ENCODE data around the gene WFS1.

The WFS1 gene

GRCh38 chr4:6301732-6302442 is 32.2 kb downstream of the WFS1 start:
- no peak for DNase-seq

DNA sequence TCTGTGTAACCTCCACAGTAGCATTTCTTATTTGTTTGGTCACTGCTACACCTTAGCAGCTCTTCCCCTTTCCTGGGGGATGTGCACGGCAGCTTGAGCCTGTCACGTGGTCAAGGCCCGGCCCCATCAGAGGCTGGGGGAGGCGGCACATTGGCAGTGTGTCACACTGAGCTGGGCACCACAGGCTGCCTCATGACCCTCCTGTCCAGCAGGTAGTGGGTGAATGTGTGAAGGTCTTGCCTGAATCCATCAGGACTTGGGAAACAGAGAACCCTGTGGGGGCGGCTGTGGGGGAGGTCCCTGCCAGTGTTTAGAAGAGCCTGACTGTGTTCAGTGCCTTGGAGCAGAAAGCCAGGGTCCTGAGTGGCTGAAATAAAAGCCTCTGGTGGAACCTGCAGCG is 33.2 kb downstream of the WFS1 start:
- DNase-seq = no peak

GRCh38 chr4:6303943-6304342 is 34.3 kb downstream of the WFS1 start:
- no peak for DNase-seq

DNA sequence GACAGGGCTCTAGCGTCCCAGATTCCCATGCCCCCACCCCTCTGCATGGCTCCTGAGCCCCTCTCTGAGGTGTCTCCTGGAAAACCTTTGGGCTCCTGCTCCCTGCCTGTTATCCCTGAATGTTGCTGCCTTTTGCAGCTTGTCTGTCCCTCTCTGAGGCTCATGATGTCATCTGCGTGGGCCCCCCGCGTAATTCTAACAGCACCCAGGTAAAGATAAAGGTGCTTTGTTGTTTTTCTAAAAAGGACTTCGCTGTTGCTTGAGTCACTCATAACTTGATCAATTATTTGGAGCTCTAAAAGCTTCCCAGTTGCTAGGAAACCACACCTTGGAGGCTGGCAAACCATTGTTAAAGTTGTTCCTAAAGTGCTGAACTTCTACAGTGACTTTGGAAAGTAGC is 36.6 kb downstream of the WFS1 start:
- DNase-seq = no peak

- no peak for DNase-seq
Measured at GRCh38 chr4:6307230-6307629, 37.6 kb downstream of the WFS1 start.

DNA sequence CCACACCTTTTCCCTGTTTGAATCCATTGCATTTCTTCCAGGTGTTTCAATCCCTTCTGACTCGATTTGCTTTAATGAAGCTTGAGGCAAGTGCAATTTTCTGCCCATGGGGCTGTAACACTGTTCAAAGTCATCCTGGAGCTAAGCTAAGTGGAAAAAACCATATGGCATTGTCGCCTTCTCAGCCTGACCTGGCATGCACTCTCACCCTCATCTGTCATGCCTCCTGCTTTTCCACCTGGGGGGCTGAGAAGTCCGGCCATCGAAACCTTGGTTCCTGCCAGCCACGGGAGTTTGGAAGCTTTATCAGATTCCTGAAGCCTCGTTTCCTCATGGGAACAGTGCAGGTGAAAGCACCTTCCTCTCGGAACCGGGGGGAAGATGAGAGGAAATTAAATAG is 38.2 kb downstream of the WFS1 start:
- no peak for DNase-seq

GRCh38 chr4:6308899-6309643 is 39.4 kb downstream of the WFS1 start:
- DNase-seq = no peak

DNA sequence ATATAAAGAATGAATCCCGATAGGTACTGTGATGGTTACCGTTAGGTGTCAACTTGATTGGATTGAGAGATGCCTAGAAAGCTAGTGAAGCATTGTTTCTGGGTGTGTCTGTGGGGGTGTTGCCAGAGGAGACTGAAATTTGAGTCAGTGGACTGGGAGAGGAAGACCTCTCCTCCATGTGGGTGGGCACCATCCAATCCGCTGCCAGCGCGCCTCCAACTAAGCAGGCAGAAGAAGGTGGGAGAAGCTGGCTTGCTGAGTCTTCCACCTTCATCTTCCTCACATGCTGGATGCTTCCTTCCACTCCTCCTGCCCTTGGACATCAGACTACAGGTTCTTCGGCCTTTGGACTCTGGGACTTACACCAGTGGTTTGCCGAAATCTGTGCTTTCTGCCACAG is 40.1 kb downstream of the WFS1 start:
- no peak for DNase-seq

GRCh38 chr4:6313216-6313615 is 43.6 kb downstream of the WFS1 start:
- no peak for DNase-seq

DNA sequence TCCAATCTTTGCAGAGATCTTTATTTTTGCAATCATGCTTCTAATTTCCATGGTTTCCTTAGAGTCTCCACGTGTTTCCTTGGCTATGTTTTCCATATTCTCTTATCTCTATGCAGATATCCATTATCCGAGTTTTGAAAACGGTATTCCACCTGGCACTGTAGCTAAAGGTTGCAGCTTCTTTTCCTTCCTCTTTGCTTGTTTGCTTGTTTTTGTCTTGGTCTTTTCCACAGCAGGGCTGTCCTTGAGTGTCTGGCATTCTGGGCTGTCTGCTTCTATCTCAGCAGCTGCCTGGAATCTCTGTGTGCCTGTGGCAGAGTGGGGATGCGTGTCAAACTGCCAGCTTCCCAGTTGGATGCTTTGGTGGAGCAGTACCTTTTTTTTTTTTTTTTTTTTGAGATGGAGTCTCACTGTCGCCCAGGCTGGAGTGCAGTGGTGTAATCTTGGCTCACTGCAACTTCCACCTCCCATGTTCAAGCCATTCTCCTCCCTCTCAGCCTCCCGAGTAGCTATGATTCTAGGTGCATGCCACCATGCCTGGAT is 46.9 kb downstream of the WFS1 start:
- no peak for DNase-seq

DNA sequence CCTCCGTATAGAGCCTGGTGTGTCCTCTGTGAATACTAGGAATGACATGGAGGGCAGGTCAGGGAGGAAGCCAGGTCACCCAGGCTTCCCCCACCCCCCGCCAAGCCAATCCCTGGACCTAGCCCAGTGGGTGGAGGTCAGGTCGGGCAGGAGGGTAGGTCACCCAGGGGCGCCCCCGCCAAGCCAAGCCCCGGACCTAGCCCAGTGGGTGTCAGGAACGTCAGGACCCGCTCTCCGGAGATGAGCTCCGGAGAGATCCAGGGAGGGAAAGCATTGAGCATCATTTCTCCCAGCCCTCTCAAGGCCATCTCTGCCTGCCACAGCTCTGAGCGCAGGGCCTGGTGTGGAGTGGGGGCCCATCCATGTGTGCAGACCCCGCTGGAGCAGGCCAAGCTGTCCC is 48.6 kb downstream of the WFS1 start:
- DNase-seq = no peak

GRCh38 chr4:6319530-6320150 is 50.0 kb downstream of the WFS1 start:
- no peak for DNase-seq

GRCh38 chr4:6320663-6321062 is 51.0 kb downstream of the WFS1 start:
- no peak for DNase-seq

GRCh38 chr4:6321361-6321760 is 51.7 kb downstream of the WFS1 start:
- no peak for DNase-seq

DNA sequence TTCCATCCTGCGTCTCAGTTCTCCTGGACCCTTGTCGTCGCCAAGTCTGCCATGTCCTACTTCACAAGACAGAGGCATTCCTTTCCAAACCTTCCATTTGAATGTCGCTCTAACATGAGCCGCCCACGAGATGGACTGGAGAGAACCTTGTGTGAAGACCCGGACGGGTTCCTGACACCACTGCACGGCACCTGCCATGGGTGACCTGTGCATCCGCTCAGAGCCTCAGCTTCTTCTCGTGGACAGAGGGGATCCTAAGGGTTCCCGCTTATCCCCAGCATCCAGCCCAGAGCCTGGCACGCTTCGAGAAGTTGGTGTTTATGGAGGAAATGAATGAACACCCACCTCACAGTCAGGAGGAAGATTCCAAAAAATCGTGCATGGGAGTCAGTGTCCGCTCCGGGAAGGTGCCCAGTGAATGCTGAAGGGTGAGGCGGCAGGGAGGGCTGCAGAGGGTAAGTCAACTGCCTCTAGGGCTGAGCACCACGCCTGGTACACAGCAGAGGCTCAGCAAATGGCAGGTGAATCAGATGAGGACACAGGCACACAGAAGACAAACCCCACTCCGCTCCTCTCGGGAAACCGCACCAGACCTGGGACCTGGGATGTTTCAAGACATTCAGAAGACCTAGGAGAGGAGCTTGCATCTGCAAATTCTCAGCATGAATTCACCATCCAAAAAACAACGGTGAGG is 52.6 kb downstream of the WFS1 start:
- DNase-seq = no peak

- DNase-seq = no peak
Measured at GRCh38 chr4:6322761-6323566, 53.3 kb downstream of the WFS1 start.

DNA sequence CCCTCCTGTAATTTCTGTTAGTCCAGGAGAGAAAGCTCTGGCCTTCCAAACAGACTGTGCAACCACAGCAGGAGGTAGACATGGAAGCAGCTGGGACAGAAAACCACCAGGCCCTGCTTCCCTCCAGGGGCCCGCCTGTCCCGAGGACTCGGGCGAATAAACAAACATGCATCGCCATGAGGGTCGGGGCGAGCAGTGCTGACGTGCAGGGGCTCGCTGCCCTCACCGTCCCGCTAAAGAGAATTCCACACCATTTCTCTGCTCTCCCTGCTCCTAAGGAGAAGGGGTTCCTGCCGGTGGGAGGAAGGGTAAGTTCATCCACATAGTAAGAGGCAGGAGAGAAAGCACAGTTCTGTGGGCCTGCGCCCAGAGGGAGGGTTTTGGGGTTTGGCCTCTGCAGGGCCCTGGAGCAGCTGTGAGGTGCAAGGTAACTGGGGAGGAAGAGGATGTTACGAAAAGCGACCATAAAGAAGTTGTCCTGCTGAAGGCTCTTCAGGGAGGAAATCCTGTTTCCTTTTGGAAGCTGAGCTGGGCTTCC is 54.9 kb downstream of the WFS1 start:
- no peak for DNase-seq

GRCh38 chr4:6324999-6325787 is 55.5 kb downstream of the WFS1 start:
- DNase-seq = no peak

GRCh38 chr4:6325788-6326290 is 56.2 kb downstream of the WFS1 start:
- DNase-seq = no peak

DNA sequence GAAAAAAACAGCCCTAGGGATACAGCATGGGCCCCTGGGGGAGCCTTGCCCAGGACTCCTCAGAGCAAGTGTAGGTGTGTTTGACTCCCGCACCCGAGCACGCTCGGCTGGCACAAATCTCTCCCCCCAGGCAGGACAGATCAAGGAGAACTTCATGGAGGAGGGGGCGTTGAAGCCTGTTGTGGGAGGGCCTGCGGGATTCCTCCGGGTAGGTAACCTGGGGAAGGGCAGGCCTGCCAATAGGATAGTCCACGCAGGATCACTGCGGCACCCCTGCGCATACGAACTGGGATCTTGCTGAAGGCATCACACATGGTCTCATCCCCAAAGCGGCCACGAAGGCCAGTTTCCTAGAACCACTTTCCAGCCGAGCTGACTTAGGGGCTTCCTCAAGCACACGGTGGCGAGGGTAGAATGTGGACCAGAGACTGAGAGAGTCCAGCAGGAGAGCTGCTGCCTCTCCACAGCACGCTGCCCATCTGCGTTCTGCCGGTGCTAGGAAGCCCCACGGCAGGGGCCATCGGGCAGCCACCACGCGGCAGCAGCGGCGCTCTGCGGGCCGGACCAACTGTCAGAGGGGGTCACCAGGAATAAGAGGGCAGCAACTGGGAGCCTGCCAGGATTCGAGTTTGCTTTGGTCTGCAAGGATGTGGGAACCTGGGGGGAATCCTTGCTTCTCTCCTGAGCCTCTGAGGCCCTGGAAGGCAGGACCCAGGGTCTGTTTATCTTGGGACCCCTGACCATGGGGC is 56.8 kb downstream of the WFS1 start:
- no peak for DNase-seq

Measured in NCI-H1436 (cell line).